Ectodermal cell (in vitro differentiated cells): ENCODE measurements around the gene ROR2.

Experiments used
- H3K27ac ChIP-seq: 2 replicates; pipeline ENCODE4 v1.7.0; 2013; ENCODE audit warnings: mild to moderate bottlenecking, low read depth, low read length; ENCODE audit not compliant: insufficient read depth, poor library complexity, severe bottlenecking
- H3K27me3 ChIP-seq: 2 replicates; pipeline ENCODE4 v1.7.0; 2013; ENCODE audit warnings: mild to moderate bottlenecking, low read length; ENCODE audit not compliant: insufficient read depth, control insufficient read depth, poor library complexity, severe bottlenecking
- H3K36me3 ChIP-seq: one replicate; pipeline ENCODE4 v1.7.0; 2013; ENCODE audit warnings: low read length; ENCODE audit not compliant: control insufficient read depth, insufficient read depth
- H3K4me1 ChIP-seq: one replicate; pipeline ENCODE4 v1.7.0; 2013; ENCODE audit warnings: low read length; ENCODE audit not compliant: control insufficient read depth, insufficient read depth
- H3K4me3 ChIP-seq: 2 replicates; pipeline ENCODE4 v1.7.0; 2013; ENCODE audit warnings: low read depth, low read length, control low read depth; ENCODE audit not compliant: insufficient read depth
- H3K9me3 ChIP-seq: 2 replicates; pipeline ENCODE4 v1.7.0; 2013; ENCODE audit warnings: mild to moderate bottlenecking, low read length, moderate library complexity; ENCODE audit not compliant: control insufficient read depth
- WGBS, 2 experiments: methylation state at CpG; one replicate each; pipeline ENCODE4 v1.1.7; 2013; ENCODE audit warnings: missing lambda C conversion rate in 2 of 2; 5-methylcytosine and 5-hydroxymethylcytosine counted together

The ROR2 gene

DNA sequence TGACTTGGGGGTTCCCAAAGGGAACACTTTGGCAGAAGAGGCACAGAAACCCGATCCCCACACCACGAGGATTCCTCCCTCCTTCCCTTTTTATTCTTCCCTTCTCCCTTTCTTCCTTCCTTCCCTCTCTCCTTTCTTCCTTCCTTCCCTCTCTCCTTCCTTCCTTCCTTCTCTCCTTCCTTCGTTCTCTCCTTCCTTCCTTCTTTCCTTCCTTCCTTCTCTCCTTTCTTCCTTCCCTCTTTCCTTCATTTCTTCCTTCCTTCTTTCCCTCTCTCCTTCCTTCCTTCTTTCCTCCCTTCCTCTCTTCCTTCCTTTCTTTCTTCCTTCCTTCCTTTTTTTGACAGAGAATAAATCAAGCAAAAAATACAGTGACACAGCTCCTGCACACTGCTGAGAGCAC, 358.4 kb downstream of the ROR2 start:
- H3K4me1 ChIP-seq = no peaks in the 10 kb centered on the region
- WGBS, 2 experiments = 79 to 82% methylated on average over 3 of the region's 3 CpGs
- no peak overlapping the region for H3K4me3 ChIP-seq
- H3K36me3 ChIP-seq = no peaks in the 10 kb centered on the region
- H3K27ac ChIP-seq = no peak overlapping the region
- H3K27me3 ChIP-seq = no peaks in the 10 kb centered on the region
- no peaks in the 10 kb centered on the region for H3K9me3 ChIP-seq

DNA sequence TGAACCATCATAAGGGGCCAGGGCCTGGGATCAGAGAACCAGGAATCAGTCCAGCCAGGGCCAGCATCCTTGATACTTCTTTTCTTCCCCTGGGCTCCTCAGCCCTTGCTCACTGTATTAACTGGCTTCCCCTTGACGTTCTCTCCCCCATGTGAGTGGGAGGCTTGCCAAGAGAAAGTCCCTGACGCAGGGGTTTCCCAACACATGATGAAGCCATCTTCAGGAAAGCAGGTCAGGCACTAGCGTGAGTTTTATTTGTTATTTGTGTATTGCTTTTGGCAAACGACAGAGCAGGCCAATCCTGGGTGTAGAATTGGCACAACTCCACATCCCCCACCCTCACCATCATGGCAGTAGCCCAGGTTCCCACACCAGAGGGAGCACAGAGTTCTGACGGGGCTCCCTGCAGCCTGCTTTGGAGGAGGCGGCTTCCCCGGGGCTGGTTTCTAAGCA, 360.9 kb downstream of the ROR2 start:
- Histone ChIP-seq H3K27ac (no peak overlapping the region), H3K4me3 (no peak overlapping the region), H3K9me3 (no peaks in the 10 kb centered on the region), H3K36me3 (no peaks in the 10 kb centered on the region), H3K4me1 (no peaks in the 10 kb centered on the region), H3K27me3 (no peaks in the 10 kb centered on the region)
- 92 to 94% methylated on average over 7 of the region's 7 CpGs for WGBS, 2 experiments

DNA sequence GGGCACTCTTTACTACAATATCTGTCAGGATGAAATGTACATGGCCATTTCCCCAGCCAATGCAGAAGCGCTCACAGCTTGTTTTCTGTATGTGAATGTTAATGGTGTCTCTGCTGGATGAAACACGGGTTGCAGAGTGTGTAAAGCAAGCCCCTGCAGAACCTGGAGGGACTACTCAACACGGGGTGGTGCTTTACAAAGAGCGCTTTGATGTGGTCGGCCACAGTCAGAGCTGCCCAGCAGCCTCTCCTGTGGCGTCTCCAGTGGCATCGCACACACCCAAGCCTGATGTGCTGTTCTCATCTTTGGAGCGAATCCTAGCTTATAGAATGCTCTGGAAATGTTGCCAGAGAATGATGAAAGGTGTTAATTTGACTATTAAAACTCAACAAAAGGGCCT, 363.7 kb downstream of the ROR2 start:
- 74 to 75% methylated on average over 8 of the region's 8 CpGs for WGBS, 2 experiments
- Histone ChIP-seq H3K9me3 (no peaks in the 10 kb centered on the region), H3K4me1 (no peaks in the 10 kb centered on the region), H3K36me3 (no peaks in the 10 kb centered on the region), H3K27me3 (no peaks in the 10 kb centered on the region), H3K27ac (no peak overlapping the region), H3K4me3 (no peak overlapping the region)

DNA sequence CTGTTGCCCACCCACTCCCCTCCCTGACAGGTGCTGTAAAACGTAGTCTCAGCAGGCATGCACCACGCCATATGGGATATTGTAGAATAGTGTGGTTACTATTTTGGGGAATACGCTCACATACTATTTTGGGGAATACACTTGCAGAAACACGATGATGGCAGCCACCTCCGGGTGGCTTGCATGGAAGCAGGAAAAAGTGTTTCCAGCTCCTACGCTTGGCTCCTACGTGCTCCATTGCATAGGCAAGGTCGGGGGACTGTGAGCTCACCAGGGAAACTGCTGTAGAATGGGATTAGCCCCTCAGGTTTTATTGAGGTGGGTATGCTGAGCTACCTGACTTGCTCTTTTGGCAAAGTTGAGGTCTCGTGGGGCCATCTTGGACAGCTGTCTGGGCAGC, 366.1 kb downstream of the ROR2 start:
- no peaks in the 10 kb centered on the region for H3K9me3 ChIP-seq
- no peaks in the 10 kb centered on the region for H3K36me3 ChIP-seq
- H3K27me3 ChIP-seq = no peaks in the 10 kb centered on the region
- peaks cover 4% of the 10 kb centered on the region for H3K4me1 ChIP-seq
- H3K27ac ChIP-seq = no peak overlapping the region
- 93 to 95% methylated on average over 9 of the region's 9 CpGs for WGBS, 2 experiments
- no peak overlapping the region for H3K4me3 ChIP-seq

DNA sequence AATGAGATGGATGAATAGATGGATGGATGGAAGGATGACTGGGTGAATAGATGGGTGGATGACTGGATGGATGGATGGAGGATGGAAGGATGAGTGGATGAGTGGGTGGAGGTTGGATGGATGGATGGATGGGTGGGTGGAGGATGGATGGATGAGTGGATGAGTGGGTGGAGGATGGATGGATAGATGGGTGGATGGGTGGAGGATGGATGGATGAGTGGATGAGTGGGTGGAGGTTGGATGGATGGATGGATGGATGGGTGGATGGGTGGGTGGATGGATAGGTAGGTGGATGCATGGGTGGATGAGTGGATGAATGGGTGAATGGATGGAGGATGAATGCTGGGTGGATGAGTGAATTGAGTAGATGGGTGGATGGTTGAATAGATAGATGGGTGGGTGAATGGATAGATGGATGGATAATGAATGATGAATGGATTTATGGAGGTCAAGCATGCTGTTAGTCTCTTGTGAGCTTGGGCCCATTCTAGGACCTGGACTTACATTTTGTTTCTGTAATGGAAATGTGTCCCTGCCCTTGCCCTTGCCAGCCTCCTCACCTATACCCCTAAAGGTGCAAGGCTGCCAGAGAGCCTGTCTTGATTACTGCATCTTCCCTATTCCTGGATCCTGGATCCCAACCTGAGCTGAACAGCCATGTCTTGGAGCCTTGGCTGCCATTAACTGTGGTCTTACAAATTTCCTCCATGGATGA, 366.7 kb downstream of the ROR2 start:
- peaks cover 8% of the 10 kb centered on the region for H3K4me1 ChIP-seq
- no peaks in the 10 kb centered on the region for H3K27me3 ChIP-seq
- no peaks in the 10 kb centered on the region for H3K36me3 ChIP-seq
- H3K4me3 ChIP-seq = no peak overlapping the region
- H3K27ac ChIP-seq = no peak overlapping the region
- no peaks in the 10 kb centered on the region for H3K9me3 ChIP-seq

DNA sequence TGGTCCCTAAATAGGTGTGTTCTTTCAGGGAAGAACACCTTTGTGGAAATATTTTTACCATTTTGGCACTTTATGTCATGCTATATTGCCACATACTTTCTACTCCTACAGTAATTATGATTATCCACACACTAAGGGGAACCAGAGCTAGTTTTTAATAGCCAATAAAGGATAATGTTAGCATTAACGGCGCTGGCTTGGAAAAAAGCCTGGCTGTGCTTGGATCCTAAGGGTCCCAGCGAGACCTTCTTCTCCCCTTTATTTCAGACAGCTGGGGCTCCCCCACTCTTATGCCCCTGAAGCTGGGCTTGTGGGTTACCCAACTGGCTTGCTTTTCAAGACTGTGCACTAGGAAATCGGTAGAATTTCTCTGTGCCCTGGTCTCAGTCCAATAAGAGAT, 367.8 kb downstream of the ROR2 start:
- no peaks in the 10 kb centered on the region for H3K9me3 ChIP-seq
- H3K36me3 ChIP-seq = no peaks in the 10 kb centered on the region
- H3K27ac ChIP-seq = no peak overlapping the region
- WGBS, 2 experiments = 95 to 97% methylated on average over 4 of the region's 4 CpGs
- no peak overlapping the region for H3K4me3 ChIP-seq
- H3K4me1 ChIP-seq = peaks cover 20% of the 10 kb centered on the region
- no peaks in the 10 kb centered on the region for H3K27me3 ChIP-seq

DNA sequence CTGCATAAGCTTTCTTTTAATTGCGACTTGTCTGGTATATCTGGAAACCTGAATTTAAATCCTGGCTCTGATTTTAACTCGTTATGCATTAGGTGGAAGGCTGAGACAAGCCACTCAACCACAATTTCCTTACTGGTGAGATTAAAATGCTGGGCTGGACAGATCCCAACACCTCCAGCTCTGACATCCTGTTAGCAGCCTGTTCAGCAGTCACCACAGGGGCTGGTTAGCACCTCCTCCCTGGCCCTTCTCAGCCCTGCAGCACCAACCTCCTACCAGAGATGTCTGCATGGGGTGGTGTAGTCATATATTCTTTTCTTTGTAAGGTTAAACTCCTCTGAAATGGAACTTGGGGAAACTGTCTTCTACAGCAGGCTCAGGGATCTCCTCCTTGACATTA, 369.9 kb downstream of the ROR2 start:
- 87 to 91% methylated on average over 2 of the region's 2 CpGs for WGBS, 2 experiments
- no peaks in the 10 kb centered on the region for H3K9me3 ChIP-seq
- no peaks in the 10 kb centered on the region for H3K27me3 ChIP-seq
- no peak overlapping the region for H3K27ac ChIP-seq
- no peaks in the 10 kb centered on the region for H3K36me3 ChIP-seq
- H3K4me1 ChIP-seq = peaks cover 21% of the 10 kb centered on the region
- H3K4me3 ChIP-seq = no peak overlapping the region

DNA sequence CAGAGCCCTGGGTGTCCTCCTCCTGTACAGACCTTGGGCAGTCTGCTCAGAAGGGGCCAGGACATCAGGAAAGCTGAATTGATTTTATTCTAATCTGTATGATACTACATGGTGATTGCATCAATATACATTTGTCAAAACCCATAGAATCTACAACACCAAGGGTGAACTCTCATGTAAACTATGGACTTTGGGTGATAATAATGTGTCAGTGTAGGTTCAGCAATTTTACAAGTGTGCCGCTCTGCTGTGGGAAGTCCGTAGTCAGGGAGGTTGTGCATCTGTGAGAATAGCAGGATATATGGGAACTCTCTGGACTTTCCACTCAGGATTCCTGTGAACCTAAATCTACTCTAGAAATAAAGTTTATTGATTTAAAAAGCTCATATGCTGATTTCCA, 371.1 kb downstream of the ROR2 start:
- Histone ChIP-seq H3K27me3 (no peaks in the 10 kb centered on the region), H3K9me3 (no peaks in the 10 kb centered on the region), H3K27ac (no peak overlapping the region), H3K4me3 (no peak overlapping the region), H3K4me1 (peaks cover 21% of the 10 kb centered on the region), H3K36me3 (no peaks in the 10 kb centered on the region)
- WGBS, 2 experiments = 86 to 100% methylated on average over 2 of the region's 2 CpGs

DNA sequence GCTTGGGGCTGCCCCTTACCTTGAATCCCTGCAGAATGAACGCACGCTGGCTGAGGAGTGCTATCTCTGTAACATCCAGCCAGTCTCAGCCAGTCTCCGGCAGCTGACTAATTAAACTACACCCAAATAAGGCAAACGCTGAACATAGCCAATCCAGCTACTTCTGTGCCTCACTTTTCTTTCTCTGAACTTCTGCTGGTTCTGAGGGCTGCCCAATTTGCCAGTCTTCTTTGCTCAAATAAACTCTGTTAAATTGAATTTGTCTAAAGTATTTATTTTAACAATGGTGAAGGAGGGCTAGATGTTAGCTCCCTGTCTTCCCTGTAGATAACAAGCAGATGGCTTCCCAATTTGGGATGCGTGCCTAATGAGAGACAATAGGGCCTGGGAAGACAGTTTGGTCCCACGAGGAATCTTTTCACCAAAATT, 372.4 kb downstream of the ROR2 start:
- no peaks in the 10 kb centered on the region for H3K9me3 ChIP-seq
- H3K27me3 ChIP-seq = no peaks in the 10 kb centered on the region
- no peaks in the 10 kb centered on the region for H3K36me3 ChIP-seq
- WGBS, 2 experiments = 48 to 54% methylated on average over 6 of the region's 6 CpGs
- no peak overlapping the region for H3K4me3 ChIP-seq
- H3K27ac ChIP-seq = peak overlapping the region; percentile 6
- H3K4me1 ChIP-seq = peaks cover 25% of the 10 kb centered on the region

DNA sequence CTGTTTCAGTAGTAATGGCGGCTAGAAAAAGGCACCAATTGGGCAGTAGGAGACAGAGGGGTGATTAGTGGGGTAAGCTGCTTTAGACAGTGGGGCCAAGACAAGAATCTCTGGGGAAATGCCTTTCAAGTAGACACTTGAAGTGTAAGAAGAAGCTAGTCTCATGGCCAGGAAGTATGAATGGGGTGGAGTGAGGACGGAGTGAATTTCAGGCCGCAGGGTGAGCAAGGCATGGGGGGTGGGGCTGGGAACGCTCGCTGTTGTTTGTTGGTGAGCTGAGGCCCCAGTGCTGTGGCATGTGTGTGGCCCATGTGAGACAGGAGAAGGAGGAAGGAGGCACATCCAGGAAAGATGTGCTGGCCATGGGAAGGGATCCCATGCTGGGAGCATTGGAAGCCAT, 377.2 kb downstream of the ROR2 start:
- Histone ChIP-seq H3K9me3 (no peaks in the 10 kb centered on the region), H3K4me1 (peaks cover 17% of the 10 kb centered on the region), H3K4me3 (no peak overlapping the region), H3K27ac (no peak overlapping the region), H3K27me3 (no peaks in the 10 kb centered on the region), H3K36me3 (no peaks in the 10 kb centered on the region)
- 87% methylated on average over 5 of the region's 5 CpGs for WGBS, 2 experiments

DNA sequence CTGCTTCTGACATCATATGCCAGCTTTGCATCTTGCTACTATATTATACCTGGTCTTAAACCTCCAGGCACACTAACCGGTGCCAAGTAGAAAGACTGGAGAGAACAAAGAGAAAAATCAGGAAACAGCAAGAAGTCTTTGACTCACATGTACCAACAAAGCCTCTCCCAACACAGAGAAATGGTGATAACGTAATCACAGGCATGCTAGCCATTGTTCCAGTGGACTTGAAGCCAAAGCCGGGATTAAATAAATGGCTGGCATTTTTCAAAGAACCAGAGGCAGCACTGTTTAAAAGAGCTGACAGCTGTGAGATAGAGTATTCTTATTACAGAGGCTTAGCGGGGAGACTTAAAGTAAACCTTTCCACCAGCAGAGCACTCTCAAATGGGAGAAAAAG, 378.0 kb downstream of the ROR2 start:
- Histone ChIP-seq H3K9me3 (no peaks in the 10 kb centered on the region), H3K4me1 (peaks cover 9% of the 10 kb centered on the region), H3K27me3 (no peaks in the 10 kb centered on the region), H3K27ac (no peak overlapping the region), H3K4me3 (no peak overlapping the region), H3K36me3 (no peaks in the 10 kb centered on the region)
- 56 to 60% methylated on average over 4 of the region's 4 CpGs for WGBS, 2 experiments
